ENCODE measurements around the gene TRNAU1AP. TPM values are rescaled to one million over a fixed set of nuclear protein-coding genes. Genes with fewer than 3 reads are reported as not detected.
A peak's percentile ranks its signal among the peaks of the same experiment; 100 is the strongest.
"Not testable (repeated sequence)": the region's sequence is repeated elsewhere in the genome, so short reads cannot be mapped to it uniquely, and the experiment has no call there.

Gene TRNAU1AP
- total RNA-seq, 1 experiment from 2014 or later: 27.2 TPM

DNA sequence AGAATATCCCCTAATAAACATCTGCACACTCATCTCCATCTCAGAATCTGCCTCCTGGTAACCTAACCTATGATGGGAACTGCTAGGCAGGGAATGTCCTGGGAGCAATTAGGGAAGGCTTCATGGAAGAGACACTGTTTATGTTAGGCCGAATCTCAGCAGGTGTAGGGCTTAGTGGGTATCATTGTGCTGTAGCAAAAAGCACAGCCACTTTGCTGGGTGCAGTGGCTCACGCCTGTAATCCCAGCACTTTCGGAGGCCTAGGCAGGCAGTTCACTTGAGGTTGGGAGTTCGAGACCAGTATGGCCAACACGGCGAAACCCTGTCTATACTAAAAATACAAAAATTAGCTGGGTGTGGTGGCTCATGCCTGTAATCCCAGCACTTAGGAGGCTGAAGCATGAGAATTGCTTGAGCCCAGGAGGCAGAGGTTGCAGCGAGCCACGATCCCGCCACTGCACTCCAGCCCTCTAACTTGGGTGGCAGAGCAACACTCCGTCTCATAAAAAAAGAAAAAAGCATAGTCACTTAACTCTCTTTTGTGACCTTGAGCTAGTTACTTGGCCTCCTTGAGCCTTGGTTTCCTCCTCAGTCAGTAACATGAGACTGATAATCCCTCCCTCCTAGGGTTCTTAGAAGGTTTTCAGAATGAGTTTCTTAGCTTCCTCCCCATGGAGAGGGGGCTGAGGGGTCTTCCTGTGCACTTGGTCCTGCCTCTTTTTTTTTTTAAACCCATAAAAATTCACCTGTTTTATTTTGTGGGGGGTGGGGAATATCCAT is 42.7 kb downstream of the TRNAU1AP start:
- Histone ChIP-seq H3K27ac (ENCODE audit: low read length) (peak overlapping the region; percentile 72), H3K4me3 (ENCODE audit: low read length) (no peak overlapping the region), H3K9ac (ENCODE audit: low read length) (peak overlapping the region; percentile 27; the same call in 1 of the 2 replicates), H3K36me3 (ENCODE audit: low read depth, low read length) (no peaks in the 10 kb centered on the region), H4K20me1 (ENCODE audit: low read length) (no peaks in the 10 kb centered on the region), H3F3A (ENCODE audit: low read length, unreplicated experiment) (no peaks in the 10 kb centered on the region), H2AFZ (ENCODE audit: low read length) (no peak overlapping the region), H3K9me3 (ENCODE audit: low read length) (no peaks in the 10 kb centered on the region), H3K9me2 (replicated peaks; ENCODE audit: low read length) (no peaks in the 10 kb centered on the region), H3K4me2 (ENCODE audit: low read length) (no peak overlapping the region), H3K27me3 (ENCODE audit: low read length) (no peaks in the 10 kb centered on the region), H3K4me1 (ENCODE audit: insufficient read depth, low read length) (peaks cover 31% of the 10 kb centered on the region), H3K79me2 (ENCODE audit: low read length) (no peaks in the 10 kb centered on the region)
- ATAC-seq (no peak), DNase-seq (no peak)
- no TSS peak for BruUV-seq (replicated peaks)
- ChIA-PET POLR2A (ENCODE audit: unreplicated experiment) (no interaction called here), CTCF (no interaction called here)
- TF ChIP-seq, protein P1, sequence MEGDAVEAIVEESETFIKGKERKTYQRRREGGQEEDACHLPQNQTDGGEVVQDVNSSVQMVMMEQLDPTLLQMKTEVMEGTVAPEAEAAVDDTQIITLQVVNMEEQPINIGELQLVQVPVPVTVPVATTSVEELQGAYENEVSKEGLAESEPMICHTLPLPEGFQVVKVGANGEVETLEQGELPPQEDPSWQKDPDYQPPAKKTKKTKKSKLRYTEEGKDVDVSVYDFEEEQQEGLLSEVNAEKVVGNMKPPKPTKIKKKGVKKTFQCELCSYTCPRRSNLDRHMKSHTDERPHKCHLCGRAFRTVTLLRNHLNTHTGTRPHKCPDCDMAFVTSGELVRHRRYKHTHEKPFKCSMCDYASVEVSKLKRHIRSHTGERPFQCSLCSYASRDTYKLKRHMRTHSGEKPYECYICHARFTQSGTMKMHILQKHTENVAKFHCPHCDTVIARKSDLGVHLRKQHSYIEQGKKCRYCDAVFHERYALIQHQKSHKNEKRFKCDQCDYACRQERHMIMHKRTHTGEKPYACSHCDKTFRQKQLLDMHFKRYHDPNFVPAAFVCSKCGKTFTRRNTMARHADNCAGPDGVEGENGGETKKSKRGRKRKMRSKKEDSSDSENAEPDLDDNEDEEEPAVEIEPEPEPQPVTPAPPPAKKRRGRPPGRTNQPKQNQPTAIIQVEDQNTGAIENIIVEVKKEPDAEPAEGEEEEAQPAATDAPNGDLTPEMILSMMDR (conservative IDR thresholded peaks at IDR 0.05; ENCODE audit: low read depth, low read length): no peak
- no peak for TF ChIP-seq EZH2 (IDR thresholded peaks at IDR 0.05; ENCODE audit: low read length, unreplicated experiment)
- no peak for TF ChIP-seq EZH2phosphoT487 (IDR thresholded peaks at IDR 0.05; ENCODE audit: borderline replicate concordance, low read length)
- intact Hi-C loops (cut with micrococcal nuclease): no loop called here

DNA sequence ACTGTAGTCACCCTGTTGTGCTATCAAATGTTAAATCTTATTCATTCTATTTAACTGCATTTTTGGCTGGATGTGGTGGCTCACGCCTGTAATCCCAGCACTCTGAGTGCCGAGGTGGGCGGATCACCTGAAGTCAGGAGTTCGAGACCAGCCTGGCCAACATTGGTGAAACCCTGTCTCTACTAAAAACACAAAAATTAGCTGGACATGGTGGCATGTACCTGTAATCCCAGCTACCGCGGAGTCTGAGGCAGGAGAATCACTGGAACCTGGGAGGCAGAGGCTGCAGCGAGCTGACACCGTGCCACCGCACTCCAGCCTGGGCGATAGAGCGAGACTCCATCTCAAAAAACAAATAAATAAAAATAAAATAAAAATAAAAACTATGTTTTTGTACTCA is 43.4 kb downstream of the TRNAU1AP start:
- DNase-seq; H4K20me1 ChIP-seq (ENCODE audit: low read length); H3K36me3 ChIP-seq (ENCODE audit: low read depth, low read length); H2AFZ ChIP-seq (ENCODE audit: low read length); H3K79me2 ChIP-seq (ENCODE audit: low read length); ATAC-seq; H3K9me3 ChIP-seq (ENCODE audit: low read length); H3F3A ChIP-seq (ENCODE audit: low read length, unreplicated experiment); CTCF ChIA-PET; H3K27me3 ChIP-seq (ENCODE audit: low read length); H3K9me2 ChIP-seq (replicated peaks; ENCODE audit: low read length); H3K27ac ChIP-seq (ENCODE audit: low read length); H3K9ac ChIP-seq (ENCODE audit: low read length); H3K4me2 ChIP-seq (ENCODE audit: low read length); intact Hi-C loops (cut with micrococcal nuclease); H3K4me3 ChIP-seq (ENCODE audit: low read length); BruUV-seq (replicated peaks): not testable (repeated sequence)
- POLR2A ChIA-PET (ENCODE audit: unreplicated experiment): interaction anchor here (0.6 kb wide), 1 partner anchor 80 kb away, joined by 33 read pairs; no protein-coding TSS in a partner anchor
- peaks cover 37% of the 10 kb centered on the region for H3K4me1 ChIP-seq (ENCODE audit: insufficient read depth, low read length)

DNA sequence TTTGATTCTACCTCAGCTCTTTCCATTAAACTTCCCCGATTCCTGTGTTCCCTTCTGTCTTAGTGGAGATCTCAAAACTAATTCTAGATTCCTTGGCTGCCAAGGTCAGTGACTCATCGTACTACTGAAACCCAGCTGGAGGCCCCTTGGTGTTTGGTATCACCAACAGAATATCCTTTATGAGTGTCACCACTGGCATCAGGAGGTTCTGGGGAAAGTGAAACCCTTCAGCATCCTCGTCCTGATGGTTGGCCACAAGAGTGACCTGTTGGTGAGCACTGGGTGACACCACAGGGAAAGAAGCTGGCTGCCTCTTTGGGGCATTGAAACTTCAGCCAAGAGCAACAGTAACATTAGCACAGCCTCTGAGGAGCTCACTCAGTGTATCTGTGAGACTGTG is 48.8 kb downstream of the TRNAU1AP start:
- intact Hi-C loops (cut with micrococcal nuclease): loop anchor here (1.0 to 5.0 kb wide), 4 partner anchors 48 to 244 kb away; partner anchors contain the start of gene TRNAU1AP
- no TSS peak for BruUV-seq (replicated peaks)
- no peaks in the 10 kb centered on the region for H3K9me2 ChIP-seq (replicated peaks; ENCODE audit: low read length)

More for the DNA sequence above, 48.8 kb downstream of the TRNAU1AP start:
- peak; percentile 93 for DNase-seq
- no peaks in the 10 kb centered on the region for H3K27me3 ChIP-seq (ENCODE audit: low read length)
- H3K4me3 ChIP-seq (ENCODE audit: low read length): peak overlapping the region; percentile 6; the same call in 1 of the 2 replicates
- CTCF ChIA-PET: interaction anchor here (0.6 to 2.7 kb wide), 3 partner anchors 20 to 353 kb away, joined by 4 to 10 read pairs (median 4); no protein-coding TSS in a partner anchor
- no peak overlapping the region for H2AFZ ChIP-seq (ENCODE audit: low read length)
- no peaks in the 10 kb centered on the region for H4K20me1 ChIP-seq (ENCODE audit: low read length)
- H3K9me3 ChIP-seq (ENCODE audit: low read length): no peaks in the 10 kb centered on the region
- H3K4me1 ChIP-seq (ENCODE audit: insufficient read depth, low read length): peaks cover 35% of the 10 kb centered on the region
- peak overlapping the region; percentile 60 for H3K4me2 ChIP-seq (ENCODE audit: low read length)
- TF ChIP-seq, protein P1 (conservative IDR thresholded peaks at IDR 0.05; ENCODE audit: low read depth, low read length): no peak
- TF ChIP-seq EZH2phosphoT487 (IDR thresholded peaks at IDR 0.05; ENCODE audit: borderline replicate concordance, low read length): no peak
- no peak for TF ChIP-seq EZH2 (IDR thresholded peaks at IDR 0.05; ENCODE audit: low read length, unreplicated experiment)
- ATAC-seq: peak; percentile 75
- POLR2A ChIA-PET (ENCODE audit: unreplicated experiment): interaction anchor here (0.6 to 2.2 kb wide), 2 partner anchors 20 to 163 kb away, joined by 4 to 32 read pairs; no protein-coding TSS in a partner anchor
- peak overlapping the region; percentile 42 for H3K9ac ChIP-seq (ENCODE audit: low read length)
- H3F3A ChIP-seq (ENCODE audit: low read length, unreplicated experiment): peaks cover 5% of the 10 kb centered on the region
- H3K79me2 ChIP-seq (ENCODE audit: low read length): no peaks in the 10 kb centered on the region
- peak overlapping the region; percentile 81 for H3K27ac ChIP-seq (ENCODE audit: low read length)
- H3K36me3 ChIP-seq (ENCODE audit: low read depth, low read length): peaks cover 9% of the 10 kb centered on the region; the same call in 1 of the 2 replicates
